Measurements from ENCODE around the gene ELOVL6. TPM values are rescaled to one million over a fixed set of nuclear protein-coding genes. Genes with fewer than 3 reads are reported as not detected.

Gene ELOVL6
- polyA plus RNA-seq, 1 donor from 2014 or later: 21.3 TPM

DNA sequence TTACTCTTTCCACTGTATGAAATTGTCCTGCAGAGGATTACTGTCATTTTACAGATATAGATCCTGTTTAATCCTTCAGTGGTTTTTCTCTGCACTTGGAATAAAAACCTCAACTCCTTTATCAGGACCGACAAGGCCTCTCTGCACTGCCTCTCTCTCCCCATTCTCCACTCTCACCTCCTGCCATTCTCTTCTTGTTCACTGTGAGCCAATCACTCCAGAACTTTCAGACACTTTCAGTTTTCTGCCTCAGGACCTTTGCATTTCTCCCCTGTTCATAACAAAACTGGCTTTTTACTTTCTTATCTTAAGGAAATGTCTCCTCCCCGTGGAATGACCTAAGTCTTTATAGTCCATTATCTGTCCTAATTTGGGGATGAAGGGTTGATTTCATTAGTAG, 137.3 kb downstream of the ELOVL6 start:
- TF ChIP-seq, protein P1, sequence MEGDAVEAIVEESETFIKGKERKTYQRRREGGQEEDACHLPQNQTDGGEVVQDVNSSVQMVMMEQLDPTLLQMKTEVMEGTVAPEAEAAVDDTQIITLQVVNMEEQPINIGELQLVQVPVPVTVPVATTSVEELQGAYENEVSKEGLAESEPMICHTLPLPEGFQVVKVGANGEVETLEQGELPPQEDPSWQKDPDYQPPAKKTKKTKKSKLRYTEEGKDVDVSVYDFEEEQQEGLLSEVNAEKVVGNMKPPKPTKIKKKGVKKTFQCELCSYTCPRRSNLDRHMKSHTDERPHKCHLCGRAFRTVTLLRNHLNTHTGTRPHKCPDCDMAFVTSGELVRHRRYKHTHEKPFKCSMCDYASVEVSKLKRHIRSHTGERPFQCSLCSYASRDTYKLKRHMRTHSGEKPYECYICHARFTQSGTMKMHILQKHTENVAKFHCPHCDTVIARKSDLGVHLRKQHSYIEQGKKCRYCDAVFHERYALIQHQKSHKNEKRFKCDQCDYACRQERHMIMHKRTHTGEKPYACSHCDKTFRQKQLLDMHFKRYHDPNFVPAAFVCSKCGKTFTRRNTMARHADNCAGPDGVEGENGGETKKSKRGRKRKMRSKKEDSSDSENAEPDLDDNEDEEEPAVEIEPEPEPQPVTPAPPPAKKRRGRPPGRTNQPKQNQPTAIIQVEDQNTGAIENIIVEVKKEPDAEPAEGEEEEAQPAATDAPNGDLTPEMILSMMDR (IDR thresholded peaks at IDR 0.05; ENCODE audit: poor library complexity, severe bottlenecking): no peak
- no peak for TF ChIP-seq POLR2AphosphoS5 (IDR thresholded peaks at IDR 0.05)
- TF ChIP-seq MXI1 (conservative IDR thresholded peaks at IDR 0.05; ENCODE audit: poor library complexity, severe bottlenecking): no peak
- TF ChIP-seq EZH2 (IDR thresholded peaks at IDR 0.05; ENCODE audit: borderline replicate concordance, insufficient read depth, low read length, poor library complexity, severe bottlenecking): no peak
- no peak for TF ChIP-seq SMC3 (conservative IDR thresholded peaks at IDR 0.05; ENCODE audit: poor library complexity)
- no peak for TF ChIP-seq RAD21 (conservative IDR thresholded peaks at IDR 0.05)
- no peak for TF ChIP-seq TAF1 (IDR thresholded peaks at IDR 0.05; ENCODE audit: low read depth)
- TF ChIP-seq EP300 (conservative IDR thresholded peaks at IDR 0.05; ENCODE audit: poor library complexity, severe bottlenecking): no peak
- TF ChIP-seq, protein P2, sequence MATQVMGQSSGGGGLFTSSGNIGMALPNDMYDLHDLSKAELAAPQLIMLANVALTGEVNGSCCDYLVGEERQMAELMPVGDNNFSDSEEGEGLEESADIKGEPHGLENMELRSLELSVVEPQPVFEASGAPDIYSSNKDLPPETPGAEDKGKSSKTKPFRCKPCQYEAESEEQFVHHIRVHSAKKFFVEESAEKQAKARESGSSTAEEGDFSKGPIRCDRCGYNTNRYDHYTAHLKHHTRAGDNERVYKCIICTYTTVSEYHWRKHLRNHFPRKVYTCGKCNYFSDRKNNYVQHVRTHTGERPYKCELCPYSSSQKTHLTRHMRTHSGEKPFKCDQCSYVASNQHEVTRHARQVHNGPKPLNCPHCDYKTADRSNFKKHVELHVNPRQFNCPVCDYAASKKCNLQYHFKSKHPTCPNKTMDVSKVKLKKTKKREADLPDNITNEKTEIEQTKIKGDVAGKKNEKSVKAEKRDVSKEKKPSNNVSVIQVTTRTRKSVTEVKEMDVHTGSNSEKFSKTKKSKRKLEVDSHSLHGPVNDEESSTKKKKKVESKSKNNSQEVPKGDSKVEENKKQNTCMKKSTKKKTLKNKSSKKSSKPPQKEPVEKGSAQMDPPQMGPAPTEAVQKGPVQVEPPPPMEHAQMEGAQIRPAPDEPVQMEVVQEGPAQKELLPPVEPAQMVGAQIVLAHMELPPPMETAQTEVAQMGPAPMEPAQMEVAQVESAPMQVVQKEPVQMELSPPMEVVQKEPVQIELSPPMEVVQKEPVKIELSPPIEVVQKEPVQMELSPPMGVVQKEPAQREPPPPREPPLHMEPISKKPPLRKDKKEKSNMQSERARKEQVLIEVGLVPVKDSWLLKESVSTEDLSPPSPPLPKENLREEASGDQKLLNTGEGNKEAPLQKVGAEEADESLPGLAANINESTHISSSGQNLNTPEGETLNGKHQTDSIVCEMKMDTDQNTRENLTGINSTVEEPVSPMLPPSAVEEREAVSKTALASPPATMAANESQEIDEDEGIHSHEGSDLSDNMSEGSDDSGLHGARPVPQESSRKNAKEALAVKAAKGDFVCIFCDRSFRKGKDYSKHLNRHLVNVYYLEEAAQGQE (IDR thresholded peaks at IDR 0.05; ENCODE audit: borderline replicate concordance): no peak
- Histone ChIP-seq H3K27me3 (ENCODE audit: insufficient read depth, low read depth, low read length) (no peaks in the 10 kb centered on the region), H3K79me2 (replicated peaks; ENCODE audit: insufficient read depth, low read length) (peaks cover 5% of the 10 kb centered on the region), H3K9ac (ENCODE audit: low read length) (no peak overlapping the region), H3K36me3 (ENCODE audit: insufficient read depth, low read length) (no peaks in the 10 kb centered on the region), H3K27ac (ENCODE audit: low read length) (no peak overlapping the region), H3K4me2 (ENCODE audit: low read length) (no peak overlapping the region), H4K20me1 (ENCODE audit: insufficient read depth) (no peaks in the 10 kb centered on the region), H3K4me3 (ENCODE audit: low read length) (no peak overlapping the region), H3K9me3 (ENCODE audit: low read length) (no peaks in the 10 kb centered on the region), H2AFZ (ENCODE audit: low read depth, low read length) (no peak overlapping the region), H3K9me2 (ENCODE audit: insufficient read depth, low read length) (no peaks in the 10 kb centered on the region), H3F3A (ENCODE audit: insufficient read depth, low read length, poor library complexity, severe bottlenecking) (no peaks in the 10 kb centered on the region)

DNA sequence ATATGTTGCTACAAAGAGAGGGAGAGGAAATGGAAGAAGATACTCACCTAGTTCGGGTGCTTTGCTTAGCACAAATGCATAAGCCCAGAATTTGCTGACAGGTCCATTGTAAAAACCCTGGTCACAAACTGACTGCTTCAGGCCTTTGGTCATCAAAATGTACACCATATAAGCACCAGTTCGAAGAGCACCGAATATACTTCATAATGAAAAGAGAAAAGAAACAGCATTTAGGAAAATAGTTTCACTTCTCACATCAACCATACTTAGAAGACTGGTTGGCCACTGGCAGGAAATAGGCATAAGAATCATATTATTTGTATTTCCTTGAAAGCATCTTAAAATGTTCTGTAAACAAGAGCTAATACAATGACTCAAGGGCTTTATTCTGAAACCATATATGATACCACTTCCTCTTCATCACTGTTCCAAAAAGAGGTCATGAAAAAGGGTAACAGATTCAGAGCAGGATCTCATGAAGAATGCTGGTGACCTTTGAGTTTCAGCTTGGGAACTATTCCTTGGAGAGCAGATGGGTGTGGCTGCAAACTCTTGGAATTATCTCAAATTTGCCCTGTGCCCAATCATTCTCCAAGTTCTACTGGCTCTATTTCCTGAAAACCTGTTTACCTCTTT, 138.7 kb downstream of the ELOVL6 start:
- Histone ChIP-seq H3K4me3 (ENCODE audit: low read length) (no peak overlapping the region), H4K20me1 (ENCODE audit: insufficient read depth) (no peaks in the 10 kb centered on the region), H3K27ac (ENCODE audit: low read length) (no peak overlapping the region), H3K9ac (ENCODE audit: low read length) (no peak overlapping the region), H3K9me2 (ENCODE audit: insufficient read depth, low read length) (no peaks in the 10 kb centered on the region), H3K36me3 (ENCODE audit: insufficient read depth, low read length) (no peaks in the 10 kb centered on the region), H2AFZ (ENCODE audit: low read depth, low read length) (no peak overlapping the region), H3F3A (ENCODE audit: insufficient read depth, low read length, poor library complexity, severe bottlenecking) (no peaks in the 10 kb centered on the region), H3K27me3 (ENCODE audit: insufficient read depth, low read depth, low read length) (no peaks in the 10 kb centered on the region), H3K9me3 (ENCODE audit: low read length) (no peaks in the 10 kb centered on the region), H3K4me2 (ENCODE audit: low read length) (no peak overlapping the region), H3K79me2 (replicated peaks; ENCODE audit: insufficient read depth, low read length) (no peaks in the 10 kb centered on the region)
- TF ChIP-seq SMC3 (conservative IDR thresholded peaks at IDR 0.05; ENCODE audit: poor library complexity): no peak
- TF ChIP-seq MXI1 (conservative IDR thresholded peaks at IDR 0.05; ENCODE audit: poor library complexity, severe bottlenecking): no peak
- TF ChIP-seq EZH2 (IDR thresholded peaks at IDR 0.05; ENCODE audit: borderline replicate concordance, insufficient read depth, low read length, poor library complexity, severe bottlenecking): no peak
- no peak for TF ChIP-seq EP300 (conservative IDR thresholded peaks at IDR 0.05; ENCODE audit: poor library complexity, severe bottlenecking)
- TF ChIP-seq RAD21 (conservative IDR thresholded peaks at IDR 0.05): no peak
- TF ChIP-seq POLR2AphosphoS5 (IDR thresholded peaks at IDR 0.05): no peak
- TF ChIP-seq TAF1 (IDR thresholded peaks at IDR 0.05; ENCODE audit: low read depth): no peak
- TF ChIP-seq, protein P1 (IDR thresholded peaks at IDR 0.05; ENCODE audit: poor library complexity, severe bottlenecking): no peak
- TF ChIP-seq, protein P2 (IDR thresholded peaks at IDR 0.05; ENCODE audit: borderline replicate concordance): no peak
